Trophoblast cell (in vitro differentiated cells and primary cell): ENCODE data around the gene LIPA.

ENCODE experiments used
- DNase-seq, 2 donors: peaks; one replicate each; pipeline ENCODE4 v3.0.0-alpha.2; 2016
- H2AFZ ChIP-seq: 2 replicates; pipeline ENCODE4 v1.6.1; 2013; ENCODE audit warnings: low read length, moderate library complexity, mild to moderate bottlenecking; ENCODE audit not compliant: insufficient read depth, poor library complexity
- H2AK5ac ChIP-seq: 2 replicates; pipeline ENCODE4 v1.6.1; 2013; ENCODE audit warnings: mild to moderate bottlenecking, low read length
- H2BK120ac ChIP-seq: 2 replicates; pipeline ENCODE4 v1.6.1; 2013; ENCODE audit warnings: low read length, mild to moderate bottlenecking, moderate library complexity; ENCODE audit not compliant: insufficient read depth, poor library complexity
- H2BK12ac ChIP-seq: 2 replicates; pipeline ENCODE4 v1.6.1; 2013; ENCODE audit warnings: mild to moderate bottlenecking, low read length, moderate library complexity
- H2BK5ac ChIP-seq: 2 replicates; pipeline ENCODE4 v1.6.1; 2013; ENCODE audit warnings: low read length, low read depth, moderate library complexity, mild to moderate bottlenecking; ENCODE audit not compliant: poor library complexity
- H3K14ac ChIP-seq: 2 replicates; pipeline ENCODE4 v1.6.1; 2013; ENCODE audit warnings: mild to moderate bottlenecking, low read length
- H3K18ac ChIP-seq: 2 replicates; pipeline ENCODE4 v1.6.1; 2013; ENCODE audit warnings: mild to moderate bottlenecking, low read length
- H3K23ac ChIP-seq: 2 replicates; pipeline ENCODE4 v1.6.1; 2013; ENCODE audit warnings: low read length
- H3K27ac ChIP-seq: 2 replicates; pipeline ENCODE4 v1.5.1; 2013; ENCODE audit warnings: low read depth, mild to moderate bottlenecking, inconsistent platforms, low read length, moderate library complexity
- H3K27me3 ChIP-seq: 2 replicates; pipeline ENCODE4 v1.6.1; 2013; ENCODE audit warnings: inconsistent platforms, mild to moderate bottlenecking, low read length, moderate library complexity; ENCODE audit not compliant: insufficient read depth
- H3K36me3 ChIP-seq, 2 experiments: 1 replicate in 1 of 2; 2 replicates in 1 of 2; pipeline ENCODE4 v1.6.1; 2013; ENCODE audit warnings: low read length in 2 of 2, mild to moderate bottlenecking in 2 of 2, moderate library complexity in 1 of 2; ENCODE audit not compliant: insufficient read depth in 2 of 2, control insufficient read depth in 1 of 2
- H3K4ac ChIP-seq: 2 replicates; pipeline ENCODE4 v1.6.1; 2013; ENCODE audit warnings: low read depth, mild to moderate bottlenecking, low read length, moderate library complexity
- H3K4me1 ChIP-seq, 2 experiments: 1 replicate in 1 of 2; 2 replicates in 1 of 2; pipeline ENCODE4 v1.6.1; 2013; ENCODE audit warnings: low read length in 2 of 2, mild to moderate bottlenecking in 2 of 2, moderate library complexity in 1 of 2; ENCODE audit not compliant: insufficient read depth in 2 of 2, control insufficient read depth in 1 of 2
- H3K4me2 ChIP-seq: 2 replicates; pipeline ENCODE4 v1.6.1; 2013; ENCODE audit warnings: inconsistent platforms, mild to moderate bottlenecking, low read length, moderate library complexity
- H3K4me3 ChIP-seq: 2 replicates; pipeline ENCODE4 v1.5.1; 2013; ENCODE audit warnings: mild to moderate bottlenecking, low read depth, low read length, inconsistent platforms
- H3K79me1 ChIP-seq: one replicate; pipeline ENCODE4 v1.6.1; 2013; ENCODE audit warnings: low read length
- H3K79me2 ChIP-seq: 2 replicates; pipeline ENCODE4 v1.6.1; 2013; ENCODE audit warnings: low read length, mild to moderate bottlenecking; ENCODE audit not compliant: control insufficient read depth, insufficient read depth, poor library complexity
- H3K9ac ChIP-seq: 2 replicates; pipeline ENCODE4 v1.6.1; 2013; ENCODE audit warnings: mild to moderate bottlenecking, low read length
- H3K9me3 ChIP-seq: 2 replicates; pipeline ENCODE4 v1.6.1; 2013; ENCODE audit warnings: low read depth, mild to moderate bottlenecking, control low read depth, inconsistent platforms, low read length; ENCODE audit not compliant: insufficient read depth
- H4K12ac ChIP-seq: 2 replicates; pipeline ENCODE4 v1.6.1; 2013; ENCODE audit warnings: low read depth, mild to moderate bottlenecking, low read length, moderate library complexity
- H4K8ac ChIP-seq: 2 replicates; pipeline ENCODE4 v1.6.1; 2013; ENCODE audit warnings: low read depth, mild to moderate bottlenecking, low read length, moderate library complexity
- H4K91ac ChIP-seq: one replicate; pipeline ENCODE4 v1.6.1; 2013; ENCODE audit warnings: low read depth, mild to moderate bottlenecking, low read length, moderate library complexity
- WGBS: extraction: QIAGEN DNeasy Blood & Tissue Kit; methylation state at CpG from one replicate; pipeline ENCODE4 v1.1.7; 2013; ENCODE audit warnings: missing lambda C conversion rate; ENCODE audit not compliant: insufficient read length, insufficient coverage; ENCODE audit errors: extremely low coverage; 5-methylcytosine and 5-hydroxymethylcytosine counted together

The LIPA gene

GRCh38 chr10:89221919-89222318 is 29.7 kb downstream of the LIPA start:
- Histone ChIP-seq H3K9ac (no peak overlapping the region), H3K4me2 (no peak overlapping the region), H3K4me3 (no peak overlapping the region), H3K4me1 (no peaks in the 10 kb centered on the region), H2BK120ac (no peak overlapping the region), H4K8ac (no peak overlapping the region), H3K14ac (no peak overlapping the region), H3K27me3 (no peaks in the 10 kb centered on the region), H3K18ac (no peak overlapping the region), H2AFZ (no peak overlapping the region), H3K79me2 (no peaks in the 10 kb centered on the region), H3K79me1 (no peaks in the 10 kb centered on the region), H4K91ac (no peak overlapping the region), H3K23ac (no peak overlapping the region), H3K27ac (no peak overlapping the region), H2BK5ac (no peak overlapping the region), H2BK12ac (no peak overlapping the region), H3K36me3 (no peaks in the 10 kb centered on the region), H3K4ac (no peak overlapping the region), H2AK5ac (no peak overlapping the region), H4K12ac (no peak overlapping the region), H3K9me3 (no peaks in the 10 kb centered on the region)
- DNase-seq, result no peak
- no CpG with 5 or more reads among the region's 2 CpGs for WGBS

GRCh38 chr10:89219513-89220218 is 31.9 kb downstream of the LIPA start:
- Histone ChIP-seq H3K36me3 (peaks cover 0 to 2% of the 10 kb centered on the region in 2 experiments), H3K9me3 (no peaks in the 10 kb centered on the region), H3K23ac (no peak overlapping the region), H4K8ac (no peak overlapping the region), H3K4me1 (no peaks in the 10 kb centered on the region), H3K79me2 (no peaks in the 10 kb centered on the region), H3K18ac (no peak overlapping the region), H3K27me3 (no peaks in the 10 kb centered on the region), H3K4me2 (no peak overlapping the region), H4K12ac (no peak overlapping the region), H2BK120ac (no peak overlapping the region), H3K27ac (no peak overlapping the region), H2BK12ac (no peak overlapping the region), H2BK5ac (no peak overlapping the region), H3K4me3 (no peak overlapping the region), H2AFZ (no peak overlapping the region), H3K4ac (no peak overlapping the region), H2AK5ac (no peak overlapping the region), H4K91ac (no peak overlapping the region), H3K9ac (no peak overlapping the region), H3K14ac (no peak overlapping the region), H3K79me1 (no peaks in the 10 kb centered on the region)
- WGBS, result no CpG with 5 or more reads among the region's 4 CpGs
- DNase-seq, result no peak

- Histone ChIP-seq H3K79me1 (no peaks in the 10 kb centered on the region), H3K4ac (no peak overlapping the region), H3K23ac (no peak overlapping the region), H3K79me2 (no peaks in the 10 kb centered on the region), H3K9ac (no peak overlapping the region), H3K4me2 (no peak overlapping the region), H2AFZ (no peak overlapping the region), H2BK5ac (no peak overlapping the region), H3K36me3 (peaks cover 0 to 2% of the 10 kb centered on the region in 2 experiments), H3K27me3 (no peaks in the 10 kb centered on the region), H3K27ac (no peak overlapping the region), H3K4me3 (no peak overlapping the region), H4K91ac (no peak overlapping the region), H2BK120ac (no peak overlapping the region), H4K12ac (no peak overlapping the region), H3K14ac (no peak overlapping the region), H2AK5ac (no peak overlapping the region), H3K18ac (no peak overlapping the region), H3K4me1 (no peaks in the 10 kb centered on the region), H4K8ac (no peak overlapping the region), H2BK12ac (no peak overlapping the region), H3K9me3 (no peaks in the 10 kb centered on the region)
- no CpG with 5 or more reads among the region's 6 CpGs for WGBS
- DNase-seq, result peak; percentile 52 to 90
These were observed 34.3 kb downstream of the LIPA start for GRCh38 chr10:89217057-89217990.

- Histone ChIP-seq H3K4me3 (no peak overlapping the region), H4K12ac (no peak overlapping the region), H3K23ac (no peak overlapping the region), H3K79me1 (no peaks in the 10 kb centered on the region), H3K18ac (no peak overlapping the region), H2AK5ac (no peak overlapping the region), H3K9me3 (no peaks in the 10 kb centered on the region), H3K9ac (no peak overlapping the region), H3K14ac (no peak overlapping the region), H3K79me2 (no peaks in the 10 kb centered on the region), H2BK120ac (no peak overlapping the region), H3K27me3 (no peaks in the 10 kb centered on the region), H3K4me1 (no peaks in the 10 kb centered on the region), H2BK12ac (no peak overlapping the region), H4K8ac (no peak overlapping the region), H4K91ac (no peak overlapping the region), H2BK5ac (no peak overlapping the region), H2AFZ (no peak overlapping the region), H3K4me2 (no peak overlapping the region), H3K4ac (no peak overlapping the region), H3K27ac (no peak overlapping the region), H3K36me3 (peaks cover 0 to 2% of the 10 kb centered on the region in 2 experiments)
- DNase-seq, result no peak
- WGBS, result no CpG with 5 or more reads among the region's 2 CpGs
These were observed 35.5 kb downstream of the LIPA start for GRCh38 chr10:89216056-89216455.
